ENCODE measurements around the gene HOXB2. TPM values are rescaled to one million over a fixed set of nuclear protein-coding genes. Genes with fewer than 3 reads are reported as not detected.

Gene HOXB2
- total and polyA plus RNA-seq, 9 of the 15 experiments (the other 6 are each of a cell fraction or from before 2014, with no cell fraction given): 2.1 to 97.7 (median 21.2) TPM

DNA sequence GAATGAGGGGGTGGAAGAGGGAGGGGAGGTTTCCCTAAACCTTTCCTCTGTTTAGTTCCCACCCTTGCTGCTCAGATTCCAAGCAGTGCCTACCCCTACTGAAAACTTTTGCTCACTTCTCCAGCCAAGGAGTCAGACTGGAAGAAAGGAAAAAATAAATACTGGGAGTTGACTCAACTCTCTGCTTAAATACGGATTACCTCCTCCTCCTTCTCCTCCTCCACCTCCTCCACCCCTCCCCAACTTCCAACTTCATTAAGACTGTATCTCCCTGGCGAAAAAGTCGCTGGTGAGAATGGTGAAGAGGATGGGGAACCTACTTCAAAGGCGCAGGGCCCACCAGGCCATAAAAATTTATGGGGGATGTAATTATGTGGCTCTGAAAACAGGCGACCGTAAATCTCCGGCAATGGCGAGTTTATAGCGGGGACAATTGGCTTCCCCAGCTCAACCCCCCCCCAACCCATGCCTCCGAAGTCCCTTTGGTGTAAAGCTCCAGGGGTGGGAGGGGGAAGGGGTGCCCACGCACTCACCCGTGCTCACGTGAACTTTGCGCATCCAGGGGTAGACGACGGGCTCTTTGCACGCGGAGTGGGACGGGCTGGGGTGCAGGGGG is 32.5 kb upstream of the HOXB2 start (continued):
- TF ChIP-seq, protein P1, sequence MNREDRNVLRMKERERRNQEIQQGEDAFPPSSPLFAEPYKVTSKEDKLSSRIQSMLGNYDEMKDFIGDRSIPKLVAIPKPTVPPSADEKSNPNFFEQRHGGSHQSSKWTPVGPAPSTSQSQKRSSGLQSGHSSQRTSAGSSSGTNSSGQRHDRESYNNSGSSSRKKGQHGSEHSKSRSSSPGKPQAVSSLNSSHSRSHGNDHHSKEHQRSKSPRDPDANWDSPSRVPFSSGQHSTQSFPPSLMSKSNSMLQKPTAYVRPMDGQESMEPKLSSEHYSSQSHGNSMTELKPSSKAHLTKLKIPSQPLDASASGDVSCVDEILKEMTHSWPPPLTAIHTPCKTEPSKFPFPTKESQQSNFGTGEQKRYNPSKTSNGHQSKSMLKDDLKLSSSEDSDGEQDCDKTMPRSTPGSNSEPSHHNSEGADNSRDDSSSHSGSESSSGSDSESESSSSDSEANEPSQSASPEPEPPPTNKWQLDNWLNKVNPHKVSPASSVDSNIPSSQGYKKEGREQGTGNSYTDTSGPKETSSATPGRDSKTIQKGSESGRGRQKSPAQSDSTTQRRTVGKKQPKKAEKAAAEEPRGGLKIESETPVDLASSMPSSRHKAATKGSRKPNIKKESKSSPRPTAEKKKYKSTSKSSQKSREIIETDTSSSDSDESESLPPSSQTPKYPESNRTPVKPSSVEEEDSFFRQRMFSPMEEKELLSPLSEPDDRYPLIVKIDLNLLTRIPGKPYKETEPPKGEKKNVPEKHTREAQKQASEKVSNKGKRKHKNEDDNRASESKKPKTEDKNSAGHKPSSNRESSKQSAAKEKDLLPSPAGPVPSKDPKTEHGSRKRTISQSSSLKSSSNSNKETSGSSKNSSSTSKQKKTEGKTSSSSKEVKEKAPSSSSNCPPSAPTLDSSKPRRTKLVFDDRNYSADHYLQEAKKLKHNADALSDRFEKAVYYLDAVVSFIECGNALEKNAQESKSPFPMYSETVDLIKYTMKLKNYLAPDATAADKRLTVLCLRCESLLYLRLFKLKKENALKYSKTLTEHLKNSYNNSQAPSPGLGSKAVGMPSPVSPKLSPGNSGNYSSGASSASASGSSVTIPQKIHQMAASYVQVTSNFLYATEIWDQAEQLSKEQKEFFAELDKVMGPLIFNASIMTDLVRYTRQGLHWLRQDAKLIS (CRISPR knock-in tag; IDR thresholded peaks at IDR 0.05): no peak
- TF ChIP-seq ZNF79 (CRISPR knock-in tag; IDR thresholded peaks at IDR 0.05; ENCODE audit: low read depth) (no peak), WHSC1 (IDR thresholded peaks at IDR 0.05; ENCODE audit: low read length) (no peak), HDAC6 (IDR thresholded peaks at IDR 0.05; ENCODE audit: low read depth, low read length) (no peak), SAP30 (IDR thresholded peaks at IDR 0.05; ENCODE audit: borderline replicate concordance, insufficient read depth, low read depth, low read length, poor library complexity, severe bottlenecking) (no peak), BCOR (IDR thresholded peaks at IDR 0.05) (no peak), NKRF (IDR thresholded peaks at IDR 0.05; ENCODE audit: borderline replicate concordance) (no peak), POLR2AphosphoS5 (IDR thresholded peaks at IDR 0.05; ENCODE audit: control insufficient read depth, insufficient read depth, low read depth, low read length) (peak; percentile 57; the same call in 1 of the 2 replicates), POLR2A (conservative IDR thresholded peaks at IDR 0.05) (peak; percentile 64; the same call in 1 of the 2 replicates), ZNF695 (CRISPR knock-in tag; IDR thresholded peaks at IDR 0.05) (no peak), LEF1 (IDR thresholded peaks at IDR 0.05) (peak; percentile 16; the same call in 1 of the 2 replicates), SMAD2 (IDR thresholded peaks at IDR 0.05; ENCODE audit: low read depth, low read length) (no peak), STAT5B (CRISPR knock-in tag; IDR thresholded peaks at IDR 0.05) (no peak), PPARD (CRISPR knock-in tag; IDR thresholded peaks at IDR 0.05) (no peak), FOXK1 (CRISPR knock-in tag; IDR thresholded peaks at IDR 0.05; ENCODE audit: borderline replicate concordance) (no peak), KDM5B (IDR thresholded peaks at IDR 0.05; ENCODE audit: insufficient replicate concordance, low read depth, low read length) (no peak), MCM3 (IDR thresholded peaks at IDR 0.05) (no peak), PHF8 (IDR thresholded peaks at IDR 0.05; ENCODE audit: borderline replicate concordance, low read length) (0 out of 2 replicates have a peak, but pooled peaks have one; percentile 25)
- TF ChIP-seq, protein P2, sequence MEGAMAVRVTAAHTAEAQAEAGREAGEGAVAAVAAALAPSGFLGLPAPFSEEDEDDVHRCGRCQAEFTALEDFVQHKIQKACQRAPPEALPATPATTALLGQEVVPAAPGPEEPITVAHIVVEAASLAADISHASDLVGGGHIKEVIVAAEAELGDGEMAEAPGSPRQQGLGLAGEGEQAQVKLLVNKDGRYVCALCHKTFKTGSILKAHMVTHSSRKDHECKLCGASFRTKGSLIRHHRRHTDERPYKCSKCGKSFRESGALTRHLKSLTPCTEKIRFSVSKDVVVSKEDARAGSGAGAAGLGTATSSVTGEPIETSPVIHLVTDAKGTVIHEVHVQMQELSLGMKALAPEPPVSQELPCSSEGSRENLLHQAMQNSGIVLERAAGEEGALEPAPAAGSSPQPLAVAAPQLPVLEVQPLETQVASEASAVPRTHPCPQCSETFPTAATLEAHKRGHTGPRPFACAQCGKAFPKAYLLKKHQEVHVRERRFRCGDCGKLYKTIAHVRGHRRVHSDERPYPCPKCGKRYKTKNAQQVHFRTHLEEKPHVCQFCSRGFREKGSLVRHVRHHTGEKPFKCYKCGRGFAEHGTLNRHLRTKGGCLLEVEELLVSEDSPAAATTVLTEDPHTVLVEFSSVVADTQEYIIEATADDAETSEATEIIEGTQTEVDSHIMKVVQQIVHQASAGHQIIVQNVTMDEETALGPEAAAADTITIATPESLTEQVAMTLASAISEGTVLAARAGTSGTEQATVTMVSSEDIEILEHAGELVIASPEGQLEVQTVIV (CRISPR knock-in tag; IDR thresholded peaks at IDR 0.05; ENCODE audit: borderline replicate concordance): no peak
- TF ChIP-seq, protein P3, sequence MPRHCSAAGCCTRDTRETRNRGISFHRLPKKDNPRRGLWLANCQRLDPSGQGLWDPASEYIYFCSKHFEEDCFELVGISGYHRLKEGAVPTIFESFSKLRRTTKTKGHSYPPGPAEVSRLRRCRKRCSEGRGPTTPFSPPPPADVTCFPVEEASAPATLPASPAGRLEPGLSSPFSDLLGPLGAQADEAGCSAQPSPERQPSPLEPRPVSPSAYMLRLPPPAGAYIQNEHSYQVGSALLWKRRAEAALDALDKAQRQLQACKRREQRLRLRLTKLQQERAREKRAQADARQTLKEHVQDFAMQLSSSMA (CRISPR knock-in tag; IDR thresholded peaks at IDR 0.05): no peak
